ENCODE data around the gene SEZ6.

DNA sequence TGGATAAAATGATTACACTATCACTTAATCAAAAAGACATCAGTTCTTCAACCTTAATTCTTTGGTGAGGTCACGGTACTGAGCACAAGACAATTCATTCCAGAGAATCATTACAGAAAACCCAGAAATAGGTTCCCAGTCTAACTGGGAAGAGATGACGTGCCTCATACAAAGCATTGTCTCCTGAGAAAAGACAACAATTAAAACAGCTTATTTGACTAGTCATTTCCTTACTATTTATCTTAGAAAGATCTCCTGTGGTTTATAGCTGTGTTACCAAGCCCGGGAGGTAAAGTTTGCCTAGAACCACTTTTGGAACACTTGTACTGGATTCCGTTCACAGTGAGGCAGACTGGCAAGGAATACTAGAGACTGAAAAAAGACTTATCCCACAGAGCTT is 59.6 kb downstream of the SEZ6 start:
- TF ChIP-seq EP300 (IDR thresholded peaks at IDR 0.05) (no peak), POLR2A (IDR thresholded peaks at IDR 0.05) (no peak)
- TF ChIP-seq, protein P1, sequence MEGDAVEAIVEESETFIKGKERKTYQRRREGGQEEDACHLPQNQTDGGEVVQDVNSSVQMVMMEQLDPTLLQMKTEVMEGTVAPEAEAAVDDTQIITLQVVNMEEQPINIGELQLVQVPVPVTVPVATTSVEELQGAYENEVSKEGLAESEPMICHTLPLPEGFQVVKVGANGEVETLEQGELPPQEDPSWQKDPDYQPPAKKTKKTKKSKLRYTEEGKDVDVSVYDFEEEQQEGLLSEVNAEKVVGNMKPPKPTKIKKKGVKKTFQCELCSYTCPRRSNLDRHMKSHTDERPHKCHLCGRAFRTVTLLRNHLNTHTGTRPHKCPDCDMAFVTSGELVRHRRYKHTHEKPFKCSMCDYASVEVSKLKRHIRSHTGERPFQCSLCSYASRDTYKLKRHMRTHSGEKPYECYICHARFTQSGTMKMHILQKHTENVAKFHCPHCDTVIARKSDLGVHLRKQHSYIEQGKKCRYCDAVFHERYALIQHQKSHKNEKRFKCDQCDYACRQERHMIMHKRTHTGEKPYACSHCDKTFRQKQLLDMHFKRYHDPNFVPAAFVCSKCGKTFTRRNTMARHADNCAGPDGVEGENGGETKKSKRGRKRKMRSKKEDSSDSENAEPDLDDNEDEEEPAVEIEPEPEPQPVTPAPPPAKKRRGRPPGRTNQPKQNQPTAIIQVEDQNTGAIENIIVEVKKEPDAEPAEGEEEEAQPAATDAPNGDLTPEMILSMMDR (IDR thresholded peaks at IDR 0.05): no peak
